ENCODE measurements around the gene GBA2. TPM values are rescaled to one million over a fixed set of nuclear protein-coding genes. Genes with fewer than 3 reads are reported as not detected.

The GBA2 gene
- total and polyA plus RNA-seq, 9 donors, result 27.8 to 73.2 (median 44.5) TPM

DNA sequence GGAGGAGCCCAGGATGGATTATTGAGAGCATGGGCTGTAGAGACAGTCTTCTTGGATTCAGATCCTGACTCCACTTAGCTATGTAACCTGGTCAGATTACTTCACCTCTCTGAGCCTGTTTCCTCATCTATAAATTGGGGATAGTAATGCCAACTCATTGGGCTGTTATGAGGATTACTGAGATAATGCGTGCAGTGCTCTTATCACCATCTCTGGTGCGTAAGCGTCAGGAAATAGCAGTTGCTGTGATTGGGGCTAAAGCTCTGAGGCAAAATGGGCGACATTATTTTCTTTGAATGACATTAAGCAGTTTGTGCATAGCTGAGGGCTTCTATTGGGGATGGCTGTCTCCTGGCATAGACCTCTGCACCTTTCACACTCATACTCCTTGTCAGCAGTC is 6.0 kb upstream of the GBA2 start:
- no peaks in the 10 kb centered on the region for H3K9me3 ChIP-seq
- intact Hi-C loops (cut with DNase I), result loop anchor here in 1 of 4 donors (10.0 kb wide), 1 partner anchor 1710 kb away; the partner anchor contains the start of gene ZBTB5
- 92 to 96% (median 94%) methylated on average over 4 of the region's 4 CpGs for WGBS, 3 donors
- DNase-seq, result no peak
- no peak overlapping the region for H3K27ac ChIP-seq
- H3K36me3 ChIP-seq, result no peaks in the 10 kb centered on the region
- H3K27me3 ChIP-seq, result no peaks in the 10 kb centered on the region
- H3K4me3 ChIP-seq, result no peak overlapping the region
- TF ChIP-seq EP300 (IDR thresholded peaks at IDR 0.05) (no peak), CTCF (IDR thresholded peaks at IDR 0.05) (no peak), POLR2A (IDR thresholded peaks at IDR 0.05) (no peak)
- H3K4me1 ChIP-seq (ENCODE audit: insufficient read depth), result peaks cover 9% of the 10 kb centered on the region

DNA sequence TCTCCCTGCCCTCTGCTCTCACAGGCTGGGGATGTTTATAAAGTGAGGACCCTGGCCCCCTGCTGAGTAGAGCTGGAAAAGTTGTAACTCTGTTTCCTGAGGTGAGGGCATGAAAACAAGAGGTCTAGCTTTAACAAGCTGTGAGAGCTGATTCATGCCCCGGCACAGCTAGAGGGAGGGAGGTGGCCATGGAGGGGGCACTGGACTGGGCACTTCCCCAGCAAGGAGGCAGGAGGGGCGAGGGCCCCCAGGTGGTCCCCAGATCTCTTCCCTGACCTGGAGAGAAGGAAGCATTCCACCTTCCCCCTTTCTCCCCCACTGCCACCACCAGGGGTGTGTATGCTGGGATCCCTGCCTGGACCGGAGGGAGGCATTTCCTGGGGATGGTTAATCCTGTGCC is 5.2 kb upstream of the GBA2 start, which contains the start of gene MSMP:
Gene MSMP (minus strand): TSS at position 13 of the 400 bp plus-strand sequence. CDS start 147 bp downstream, outside the sequence.
- Histone ChIP-seq H3K27ac (no peak within 1 kb of the TSS), H3K27me3 (no peaks in the 10 kb centered on the region), H3K4me3 (no peak within 1 kb of the TSS), H3K4me1 (ENCODE audit: insufficient read depth) (peaks cover 12% of the 10 kb centered on the region), H3K36me3 (no peaks in the 10 kb centered on the region), H3K9me3 (no peaks in the 10 kb centered on the region)
- DNase-seq, result no peak
- intact Hi-C loops (cut with DNase I), result loop anchor here in 1 of 4 donors (10.0 kb wide), 1 partner anchor 1711 kb away; the partner anchor contains the start of gene ZBTB5
- WGBS, 3 donors, result 41 to 77% (median 58%) methylated on average over 3 of the region's 3 CpGs
- no peak for TF ChIP-seq CTCF (IDR thresholded peaks at IDR 0.05)
- TF ChIP-seq EP300 (IDR thresholded peaks at IDR 0.05), result no peak
- no peak for TF ChIP-seq POLR2A (IDR thresholded peaks at IDR 0.05)

DNA sequence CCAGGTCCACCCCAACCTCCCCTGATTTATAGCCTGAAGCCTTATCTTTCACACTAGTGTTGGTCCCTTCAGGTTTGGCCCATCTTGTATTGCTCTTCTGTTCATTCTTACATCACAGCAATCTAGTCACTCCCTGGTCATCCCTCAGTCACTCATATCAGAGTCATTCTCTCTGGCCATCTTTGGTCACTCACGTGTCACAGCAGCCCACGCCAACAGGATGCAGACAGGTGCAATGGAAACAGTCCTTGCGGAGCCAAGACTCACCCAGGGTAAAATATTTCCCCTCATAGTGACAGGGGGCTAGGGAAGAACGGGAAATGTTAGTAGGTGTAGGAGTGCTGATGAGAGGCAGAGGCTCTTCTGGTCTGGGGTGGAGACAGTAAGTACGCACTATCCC is 4.4 kb upstream of the GBA2 start:
- WGBS, 3 donors, result 85 to 88% (median 85%) methylated on average over 5 of the region's 5 CpGs

DNA sequence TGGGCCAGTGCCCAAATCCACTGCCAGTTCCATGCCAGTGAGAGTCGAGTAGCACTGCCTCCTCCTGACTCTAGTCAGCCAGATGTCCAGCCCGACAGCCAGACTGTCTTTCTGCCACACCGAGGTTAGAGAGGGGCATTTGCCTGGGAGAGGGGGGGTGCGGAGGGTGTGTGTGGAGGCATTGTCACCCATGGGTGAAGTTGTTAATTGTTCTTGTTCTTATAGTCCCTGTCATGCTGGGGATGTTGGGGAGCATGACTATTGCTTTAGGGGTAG is 1.2 kb upstream of the GBA2 start:
- no peak overlapping the region for H3K27ac ChIP-seq
- no peaks in the 10 kb centered on the region for H3K9me3 ChIP-seq
- H3K4me1 ChIP-seq (ENCODE audit: insufficient read depth), result peaks cover 22% of the 10 kb centered on the region
- no peaks in the 10 kb centered on the region for H3K27me3 ChIP-seq
- no peak for DNase-seq
- TF ChIP-seq POLR2A (IDR thresholded peaks at IDR 0.05) (no peak), CTCF (IDR thresholded peaks at IDR 0.05) (no peak), EP300 (IDR thresholded peaks at IDR 0.05) (no peak)
- H3K36me3 ChIP-seq, result no peaks in the 10 kb centered on the region
- intact Hi-C loops (cut with DNase I), result loop anchor here in 1 of 4 donors (10.0 kb wide), 1 partner anchor 1715 kb away; the partner anchor contains the start of gene ZBTB5
- WGBS, 3 donors, result 49 to 61% (median 54%) methylated on average over 4 of the region's 4 CpGs
- no peak overlapping the region for H3K4me3 ChIP-seq

More for the DNA sequence above, 4.4 kb upstream of the GBA2 start:
- intact Hi-C loops (cut with DNase I), result loop anchor here in 1 of 4 donors (10.0 kb wide), 1 partner anchor 1711 kb away; the partner anchor contains the start of gene ZBTB5
- no peaks in the 10 kb centered on the region for H3K36me3 ChIP-seq
- H3K4me1 ChIP-seq (ENCODE audit: insufficient read depth), result peaks cover 9% of the 10 kb centered on the region
- H3K27me3 ChIP-seq, result no peaks in the 10 kb centered on the region
- DNase-seq, result no peak
- H3K4me3 ChIP-seq, result no peak overlapping the region
- no peak for TF ChIP-seq POLR2A (IDR thresholded peaks at IDR 0.05)
- TF ChIP-seq CTCF (IDR thresholded peaks at IDR 0.05), result no peak
- no peak for TF ChIP-seq EP300 (IDR thresholded peaks at IDR 0.05)
- H3K9me3 ChIP-seq, result no peaks in the 10 kb centered on the region
- H3K27ac ChIP-seq, result no peak overlapping the region
